GM12878 (cell line): Measurements from ENCODE around the gene GOLGA5. TPM values are rescaled to one million over a fixed set of nuclear protein-coding genes. Genes with fewer than 3 reads are reported as not detected.

Experiments
- ATAC-seq: fragments of 200-7000 bp; cut with Tn5 transposase; 3 replicates; pipeline ENCODE4 v1.9.1; 2020; ENCODE audit warnings: mild to moderate bottlenecking, moderate library complexity
- BruUV-seq: library from RNA; stranded (reverse); fragments of 400-500 nt; replicated peaks from 2 replicates; lab custom pipeline; 2021; lab: Mats Ljungman, UMichigan
- CTCF ChIA-PET: fragments of 300-600 bp; sonication (Branson Sonifier 250); formaldehyde crosslinking; extraction: SDS; loops from one replicate; lab custom pipeline; 2021; ENCODE audit warnings: inconsistent platforms; lab: Yijun Ruan, JAX
- POLR2A ChIA-PET: fragments of 350-600 bp; formaldehyde crosslinking; extraction: SDS; loops from one replicate; lab custom pipeline; 2021; ENCODE audit warnings: inconsistent platforms; lab: Charles Lee
- RAD21 ChIA-PET: fragments of 300-600 bp; sonication (Branson Sonifier 250); formaldehyde crosslinking; loops from one replicate; lab custom pipeline; 2023; ENCODE audit warnings: antibody characterized with exemption; ENCODE audit not compliant: unreplicated experiment; lab: Charles Lee
- SMC1A ChIA-PET: fragments of 300-600 bp; sonication (Branson Sonifier 250); formaldehyde crosslinking; loops from one replicate; lab custom pipeline; 2023; ENCODE audit not compliant: unreplicated experiment, uncharacterized antibody; lab: Charles Lee
- DNase-seq: peaks from one replicate; pipeline ENCODE4 v3.0.0-alpha.2; 2011; ENCODE audit warnings: low read depth, low spot score
- FAIRE-seq: peaks from 3 replicates; lab custom pipeline; 2011; peaks lifted over from hg19 to GRCh38; lab: Jason Lieb, UNC
- H2AFZ ChIP-seq: 2 replicates; pipeline ENCODE4 v1.6.0; 2011; ENCODE audit warnings: low read depth, low read length, control low read depth; ENCODE audit not compliant: control insufficient read depth
- H3K27ac ChIP-seq: 2 replicates; pipeline ENCODE4 v1.5.1; 2011; ENCODE audit warnings: control low read depth; ENCODE audit not compliant: control insufficient read depth, insufficient read depth
- H3K27me3 ChIP-seq, 2 experiments: replicated peaks in 1 of 2; 2 replicates each; pipeline versions ENCODE4 v1.6.0 to v1.6.1; 2011; ENCODE audit warnings: low read length in 1 of 2; ENCODE audit not compliant: control insufficient read depth in 2 of 2, insufficient read depth in 2 of 2
- H3K36me3 ChIP-seq, 2 experiments: 2 replicates each; pipeline ENCODE4 v1.5.1; 2011; ENCODE audit warnings: low read length in 1 of 2; ENCODE audit not compliant: control insufficient read depth in 2 of 2, insufficient read depth in 2 of 2
- H3K4me1 ChIP-seq: 2 replicates; pipeline ENCODE4 v1.6.1; 2011; ENCODE audit warnings: mild to moderate bottlenecking, low read length, moderate library complexity, mixed read lengths; ENCODE audit not compliant: control insufficient read depth, insufficient read depth
- H3K4me2 ChIP-seq: 2 replicates; pipeline ENCODE4 v1.6.0; 2011; ENCODE audit warnings: control low read depth; ENCODE audit not compliant: control insufficient read depth, insufficient read depth
- H3K4me3 ChIP-seq: fragments of 200-600 bp; sonication (generic); 2 replicates; pipeline ENCODE4 v1.5.1; 2016
- H3K79me2 ChIP-seq: 2 replicates; pipeline ENCODE4 v1.6.0; 2011; ENCODE audit warnings: low read length; ENCODE audit not compliant: control insufficient read depth, insufficient read depth
- H3K9ac ChIP-seq: 2 replicates; pipeline ENCODE4 v1.8.0; 2011; ENCODE audit warnings: low read length, control low read depth, mixed read lengths; ENCODE audit not compliant: control insufficient read depth, insufficient read depth
- H3K9me3 ChIP-seq: replicated peaks from 3 replicates; pipeline ENCODE4 v1.5.1; 2011; ENCODE audit warnings: mild to moderate bottlenecking, low read length; ENCODE audit not compliant: control insufficient read depth, insufficient read depth
- H4K20me1 ChIP-seq: 2 replicates; pipeline ENCODE4 v1.6.0; 2011; ENCODE audit not compliant: control insufficient read depth, insufficient read depth
- CBX5 ChIP-seq: sonication (generic); IDR thresholded peaks from 2 replicates; pipeline ENCODE4 v1.6.1; 2016; ENCODE audit warnings: low read depth, moderate library complexity, mild to moderate bottlenecking, inconsistent platforms
- CHD1 ChIP-seq: IDR thresholded peaks from 2 replicates; pipeline ENCODE4 v1.6.1; 2012; ENCODE audit warnings: low read depth, low read length, improper control_type of control experiment
- LARP7 ChIP-seq: fragments of 450-650 bp; IDR thresholded peaks from 2 replicates; pipeline ENCODE4 v1.6.1; 2017; ENCODE audit warnings: mild to moderate bottlenecking
- MTA2 ChIP-seq: fragments of 450-650 bp; IDR thresholded peaks from 2 replicates; pipeline ENCODE4 v1.6.1; 2016; ENCODE audit warnings: low read depth, mild to moderate bottlenecking, moderate library complexity
- PKNOX1 ChIP-seq: fragments of 450-650 bp; IDR thresholded peaks from 2 replicates; pipeline ENCODE4 v1.6.1; 2016; ENCODE audit warnings: mild to moderate bottlenecking
- POLR2AphosphoS2 ChIP-seq: IDR thresholded peaks from 2 replicates; pipeline ENCODE4 v1.6.1; 2011; ENCODE audit warnings: low read depth, mild to moderate bottlenecking, low read length, improper control_type of control experiment, moderate library complexity
- RAD21 ChIP-seq: IDR thresholded peaks from 2 replicates; pipeline ENCODE4 v1.6.1; 2011; ENCODE audit warnings: mild to moderate bottlenecking, low read depth, low read length, moderate library complexity; ENCODE audit not compliant: insufficient read depth
- RAD51 ChIP-seq: fragments of 450-650 bp; IDR thresholded peaks from 2 replicates; pipeline ENCODE4 v1.6.1; 2016; ENCODE audit warnings: moderate library complexity, mild to moderate bottlenecking, inconsistent platforms
- SMARCA5 ChIP-seq: fragments of 450-650 bp; IDR thresholded peaks from 2 replicates; pipeline ENCODE4 v1.6.1; 2017; ENCODE audit warnings: mild to moderate bottlenecking
- SREBF1 ChIP-seq: IDR thresholded peaks from 2 replicates; pipeline ENCODE4 v1.6.1; 2012; ENCODE audit warnings: mild to moderate bottlenecking, low read length
- TBL1XR1 ChIP-seq: IDR thresholded peaks from 2 replicates; pipeline ENCODE4 v1.6.1; 2012; ENCODE audit warnings: low read depth, low read length, improper control_type of control experiment
- WRNIP1 ChIP-seq: IDR thresholded peaks from 2 replicates; pipeline ENCODE4 v1.6.1; 2011; ENCODE audit warnings: low read depth, low read length, improper control_type of control experiment, borderline replicate concordance
- ZBTB33 ChIP-seq: fragments of 450-650 bp; IDR thresholded peaks from 2 replicates; pipeline ENCODE4 v1.6.1; 2017; ENCODE audit warnings: mild to moderate bottlenecking
- ZBTB40 ChIP-seq: fragments of 450-650 bp; IDR thresholded peaks from 2 replicates; pipeline ENCODE4 v1.6.1; 2016; ENCODE audit warnings: mild to moderate bottlenecking, moderate library complexity, borderline replicate concordance
- ZNF217 ChIP-seq: fragments of 450-650 bp; IDR thresholded peaks from 2 replicates; pipeline ENCODE4 v1.6.1; 2017; ENCODE audit warnings: antibody characterized with exemption, mild to moderate bottlenecking
- WGBS: methylation state at CpG from one replicate; pipeline ENCODE4 v1.1.6; 2016; ENCODE audit warnings: low lambda C conversion rate; ENCODE audit not compliant: insufficient replicate concordance, insufficient coverage; ENCODE audit errors: missing lambda C conversion rate; 5-methylcytosine and 5-hydroxymethylcytosine counted together
- in situ Hi-C: fragments of 300-500 bp; cut with MboI; formaldehyde crosslinking; loops from 9 replicates; pipeline ENCODE4 v1.14.3; 2018; ENCODE audit warnings: mixed read lengths
- intact Hi-C: fragments of 100-400 bp; cut with micrococcal nuclease; formaldehyde crosslinking; loops from one replicate; pipeline ENCODE4 v1.14.2; 2022; ENCODE audit not compliant: unreplicated experiment
- polyA plus RNA-seq, 11 experiments: library from polyadenylated mRNA; depleted of rRNA in 4 of 11; unstranded in 6 of 11; stranded (reverse) in 5 of 11; fragments of >200 nt; fragmentation: Nextera tagmentation in 4 of 11; fragmentation: Illumina TruSeq in 1 of 11; extraction: Ambion mirVana in 4 of 11; extraction: Trizol in 1 of 11; gene quantifications; 1 replicate in 1 of 11; 2 replicates in 10 of 11; pipeline versions ENCODE4 v1.2.1 to v1.2.3, GENCODE V29; 2011 to 2016; ENCODE audit warnings: inconsistent platforms in 2 of 11, missing spikeins in 2 of 11, low read depth in 1 of 11
- total RNA-seq, 4 experiments: library from RNA; depleted of rRNA in 3 of 4; stranded (reverse); fragments of >200 nt in 3 of 4; fragmentation: Illumina TruSeq in 1 of 4; extraction: Trizol in 1 of 4; gene quantifications; 2 replicates each; pipeline versions ENCODE4 v1.2.1 to v1.2.3, GENCODE V29; 2013 to 2021

Gene GOLGA5
- total and polyA plus RNA-seq, 10 of the 15 experiments (the other 5 are each of a cell fraction or from before 2014, with no cell fraction given), result 10.9 to 30.1 (median 19.7) TPM

GRCh38 chr14:92866181-92866752 is 72.2 kb downstream of the GOLGA5 start:
- whole genome bisulfite sequencing, result 67% methylated on average over 3 of the region's 3 CpGs
- FAIRE-seq, result no peak
- POLR2A ChIA-PET, result no interaction called here

More at GRCh38 chr14:92866181-92866752, 72.2 kb downstream of the GOLGA5 start:
- no peaks in the 10 kb centered on the region for H3K27me3 ChIP-seq
- BruUV-seq, result no TSS peak
- RAD21 ChIA-PET, result no interaction called here
- DNase-seq (no peak), ATAC-seq (no peak)
- H3K4me2 ChIP-seq, result no peak overlapping the region
- no peak overlapping the region for H3K27ac ChIP-seq
- no peak for TF ChIP-seq RAD51
- TF ChIP-seq ZBTB33, result no peak
- TF ChIP-seq ZBTB40, result no peak
- TF ChIP-seq CHD1, result no peak
- no peak for TF ChIP-seq WRNIP1
- no peak for TF ChIP-seq SMARCA5
- TF ChIP-seq CBX5, result no peak
- TF ChIP-seq SREBF1, result no peak
- TF ChIP-seq TBL1XR1, result no peak
- TF ChIP-seq LARP7, result no peak
- TF ChIP-seq RAD21, result no peak
- TF ChIP-seq MTA2, result no peak
- no peak for TF ChIP-seq ZNF217
- TF ChIP-seq PKNOX1, result no peak
- TF ChIP-seq POLR2AphosphoS2, result no peak
- intact Hi-C loops (no loop called here), in situ Hi-C loops (no loop called here)
- no peaks in the 10 kb centered on the region for H3K79me2 ChIP-seq
- H3K4me3 ChIP-seq, result no peak overlapping the region
- no peaks in the 10 kb centered on the region for H4K20me1 ChIP-seq
- no peak overlapping the region for H2AFZ ChIP-seq
- peaks cover 5% of the 10 kb centered on the region; the same call in 2 of the 3 replicates for H3K9me3 ChIP-seq
- CTCF ChIA-PET, result no interaction called here
- H3K9ac ChIP-seq, result no peak overlapping the region
- SMC1A ChIA-PET, result no interaction called here
- no peaks in the 10 kb centered on the region for H3K36me3 ChIP-seq
- H3K4me1 ChIP-seq, result no peaks in the 10 kb centered on the region
